Keratinocyte (primary cell): ENCODE results near the gene FAM78A. TPM values are rescaled to one million over a fixed set of nuclear protein-coding genes. Genes with fewer than 3 reads are reported as not detected.

ENCODE experiments used
- DNase-seq: peaks from one replicate; pipeline ENCODE4 v3.0.0-alpha.2; 2011; ENCODE audit warnings: low read depth, missing footprints, low spot score
- FAIRE-seq: peaks from 2 replicates; lab custom pipeline; 2011; peaks lifted over from hg19 to GRCh38; lab: Jason Lieb, UNC
- H2AFZ ChIP-seq: 2 replicates; pipeline ENCODE4 v1.6.0; 2012; ENCODE audit warnings: low read length, control low read depth, inconsistent platforms; ENCODE audit not compliant: control insufficient read depth
- H3K27ac ChIP-seq: 2 replicates; pipeline ENCODE4 v1.5.1; 2011; ENCODE audit warnings: low read length; ENCODE audit not compliant: control insufficient read depth, insufficient read depth
- H3K27me3 ChIP-seq: 3 replicates; pipeline ENCODE4 v1.6.0; 2011; ENCODE audit warnings: low read length; ENCODE audit not compliant: control insufficient read depth, insufficient read depth; ENCODE audit errors: extremely low read depth
- H3K36me3 ChIP-seq, 2 experiments: 2 replicates in 1 of 2; 3 replicates in 1 of 2; pipeline ENCODE4 v1.5.1; 2011; ENCODE audit warnings: low read length in 2 of 2, mild to moderate bottlenecking in 1 of 2; ENCODE audit not compliant: control insufficient read depth in 2 of 2, insufficient read depth in 2 of 2; ENCODE audit errors: extremely low read depth in 1 of 2
- H3K4me1 ChIP-seq: 3 replicates; pipeline ENCODE4 v1.5.1; 2011; ENCODE audit warnings: low read length; ENCODE audit not compliant: control insufficient read depth, insufficient read depth; ENCODE audit errors: extremely low read depth
- H3K4me2 ChIP-seq: 3 replicates; pipeline ENCODE4 v1.6.0; 2011; ENCODE audit warnings: low read depth, low read length; ENCODE audit not compliant: control insufficient read depth, insufficient read depth; ENCODE audit errors: extremely low read depth
- H3K4me3 ChIP-seq, 3 experiments: fragments of 200-600 bp in 1 of 3; sonication (generic) in 1 of 3; 2 replicates in 2 of 3; 3 replicates in 1 of 3; pipeline ENCODE4 v1.5.1; 2011 to 2016; ENCODE audit warnings: low read length in 3 of 3, mild to moderate bottlenecking in 3 of 3, control low read depth in 2 of 3, inconsistent platforms in 1 of 3, low read depth in 1 of 3, mixed read lengths in 1 of 3, mixed run types in 1 of 3, moderate library complexity in 1 of 3; ENCODE audit not compliant: control insufficient read depth in 2 of 3, insufficient read depth in 2 of 3; ENCODE audit errors: extremely low read depth in 1 of 3
- H3K79me2 ChIP-seq: 2 replicates; pipeline ENCODE4 v1.6.0; 2012; ENCODE audit warnings: low read length; ENCODE audit not compliant: control insufficient read depth, insufficient read depth
- H3K9ac ChIP-seq: 3 replicates; pipeline ENCODE4 v1.6.0; 2011; ENCODE audit warnings: low read length; ENCODE audit not compliant: control insufficient read depth, insufficient read depth; ENCODE audit errors: extremely low read depth
- H3K9me1 ChIP-seq: 3 replicates; pipeline ENCODE4 v1.6.0; 2011; ENCODE audit warnings: low read length; ENCODE audit not compliant: control insufficient read depth, insufficient read depth; ENCODE audit errors: extremely low read depth
- H3K9me3 ChIP-seq: 2 replicates; pipeline ENCODE4 v1.5.1; 2012; ENCODE audit warnings: low read depth, low read length; ENCODE audit not compliant: control insufficient read depth
- H4K20me1 ChIP-seq: 3 replicates; pipeline ENCODE4 v1.6.0; 2011; ENCODE audit warnings: low read length; ENCODE audit not compliant: control insufficient read depth, insufficient read depth; ENCODE audit errors: extremely low read depth
- CTCF ChIP-seq, 3 experiments: IDR thresholded peaks in 1 of 3; conservative IDR thresholded peaks in 1 of 3; optimal IDR thresholded peaks in 1 of 3; 2 replicates in 2 of 3; 3 replicates in 1 of 3; pipeline versions ENCODE3 to v1.5.1; 2011; ENCODE audit warnings: low read length in 3 of 3, mild to moderate bottlenecking in 3 of 3, moderate library complexity in 2 of 3, control low read depth in 1 of 3, inconsistent platforms in 1 of 3; ENCODE audit not compliant: insufficient read depth in 2 of 3; ENCODE audit errors: extremely low read depth in 1 of 3
- EZH2 ChIP-seq: IDR thresholded peaks from one replicate; pipeline ENCODE4 v1.6.1; 2012; ENCODE audit warnings: inconsistent platforms, mild to moderate bottlenecking, low read length, moderate library complexity
- dilution Hi-C: fragments of 300-500 bp; cut with MboI; formaldehyde crosslinking; loops from one replicate; pipeline ENCODE4 v1.7.0; 2020; ENCODE audit warnings: low sequenced_read_pairs; ENCODE audit not compliant: extremely low pct_ligation_motif_present
- polyA plus RNA-seq, 5 experiments: library from polyadenylated mRNA; depleted of rRNA in 3 of 5; stranded (reverse) in 3 of 5; stranded (forward) in 1 of 5; unstranded in 1 of 5; fragments of >200 nt; gene quantifications; 1 replicate in 1 of 5; 2 replicates in 3 of 5; 3 replicates in 1 of 5; pipeline versions ENCODE4 v1.2.1 to v1.2.3, GENCODE V29; 2011 to 2012; ENCODE audit warnings: missing spikeins in 2 of 5, low read depth in 1 of 5, low replicate concordance in 1 of 5

The FAM78A gene
- polyA plus RNA-seq, 1 donor (not counting 4 experiments of a cell fraction or from before 2014, with no cell fraction given) = 0.25 TPM

GRCh38 chr9:131240047-131240921, 36.0 kb downstream of the FAM78A start:
- Histone ChIP-seq H3K9ac (no peak overlapping the region), H3K9me1 (no peaks in the 10 kb centered on the region), H4K20me1 (no peaks in the 10 kb centered on the region), H3K4me3 (no peak overlapping the region), H3K4me1 (peaks cover 12% of the 10 kb centered on the region), H3K9me3 (no peaks in the 10 kb centered on the region), H3K27me3 (no peaks in the 10 kb centered on the region), H3K4me2 (no peak overlapping the region), H3K36me3 (peaks cover 0 to 1% of the 10 kb centered on the region in 2 experiments), H3K79me2 (no peaks in the 10 kb centered on the region), H2AFZ (no peak overlapping the region), H3K27ac (no peak overlapping the region)
- dilution Hi-C loops = no loop called here
- TF ChIP-seq CTCF (optimal IDR thresholded peaks at IDR 0.05 in 1 of 3, IDR thresholded peaks at IDR 0.05 in 1 of 3, conservative IDR thresholded peaks at IDR 0.05 in 1 of 3; ENCODE audit: extremely low read depth in 1 of 3, insufficient read depth in 2 of 3, low read length in 3 of 3) (no peak), EZH2 (no peak)
- no peak for FAIRE-seq
- DNase-seq = no peak

DNA sequence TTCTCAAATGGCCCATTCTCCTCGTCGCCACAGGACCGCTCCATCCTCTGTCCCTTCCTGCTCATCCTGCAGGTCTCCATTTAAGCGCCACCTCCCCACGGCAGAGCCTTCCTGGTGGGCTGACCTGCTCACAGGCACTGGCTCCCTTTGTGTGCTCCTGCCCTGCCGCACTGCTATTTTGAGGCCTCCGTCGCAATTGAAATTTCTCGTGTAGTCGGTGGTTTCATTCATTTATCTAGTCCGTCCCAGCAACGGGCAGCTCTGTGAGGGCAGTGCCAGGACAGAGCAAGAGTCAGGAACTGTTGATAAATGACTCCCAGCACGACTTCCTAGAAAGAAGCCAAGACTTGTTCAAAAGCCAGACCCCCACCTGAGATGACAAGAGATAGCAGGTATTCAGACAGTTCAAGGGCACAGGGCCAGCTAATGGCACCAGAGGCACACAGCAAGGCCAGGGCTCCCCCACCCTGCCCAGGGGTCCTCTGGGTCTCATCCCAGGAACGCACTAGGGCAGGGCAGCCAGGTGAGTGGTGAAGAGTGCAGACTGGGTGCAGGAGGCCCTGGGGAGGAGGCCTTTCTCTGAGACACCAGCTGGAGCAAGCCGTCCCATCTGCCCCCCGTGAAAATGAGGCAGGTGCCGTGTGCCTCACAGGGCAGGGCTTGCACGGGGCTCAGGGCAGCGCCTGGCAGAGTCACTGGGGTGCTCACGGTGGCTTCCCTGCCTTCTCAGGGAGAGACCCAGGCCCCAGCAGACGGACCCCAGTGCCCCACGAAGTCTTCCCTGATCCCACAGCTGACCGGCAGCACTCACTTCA, 36.9 kb downstream of the FAM78A start:
- peaks cover 12% of the 10 kb centered on the region for H3K4me1 ChIP-seq
- no peak overlapping the region for H3K4me3 ChIP-seq
- no peak overlapping the region for H3K4me2 ChIP-seq
- no peaks in the 10 kb centered on the region for H3K9me1 ChIP-seq
- H3K27ac ChIP-seq = no peak overlapping the region
- H3K27me3 ChIP-seq = no peaks in the 10 kb centered on the region
- H3K79me2 ChIP-seq = no peaks in the 10 kb centered on the region
- no peaks in the 10 kb centered on the region for H3K9me3 ChIP-seq
- no peak overlapping the region for H3K9ac ChIP-seq
- FAIRE-seq = no peak
- H3K36me3 ChIP-seq = peaks cover 0 to 8% of the 10 kb centered on the region in 2 experiments
- no peak overlapping the region for H2AFZ ChIP-seq
- no peak for DNase-seq
- dilution Hi-C loops = no loop called here
- TF ChIP-seq CTCF (optimal IDR thresholded peaks at IDR 0.05 in 1 of 3, IDR thresholded peaks at IDR 0.05 in 1 of 3, conservative IDR thresholded peaks at IDR 0.05 in 1 of 3; ENCODE audit: extremely low read depth in 1 of 3, insufficient read depth in 2 of 3, low read length in 3 of 3) (no peak), EZH2 (no peak)
- H4K20me1 ChIP-seq = no peaks in the 10 kb centered on the region
